ENCODE data around the gene FCN1.
"Not testable (repeated sequence)": the region's sequence is repeated elsewhere in the genome, so short reads cannot be mapped to it uniquely, and the experiment has no call there.

The FCN1 gene

GRCh38 chr9:134959126-134959970, 41.6 kb upstream of the FCN1 start:
- no peak overlapping the region for H3K27ac ChIP-seq
- TF ChIP-seq ZFX (IDR thresholded peaks at IDR 0.05; ENCODE audit: borderline replicate concordance) (no peak), CTCF (IDR thresholded peaks at IDR 0.05) (no peak)

GRCh38 chr9:134957945-134958227, 40.2 kb upstream of the FCN1 start:
- TF ChIP-seq ZFX (IDR thresholded peaks at IDR 0.05; ENCODE audit: borderline replicate concordance) (no peak), CTCF (IDR thresholded peaks at IDR 0.05) (no peak)
- no peak overlapping the region for H3K27ac ChIP-seq

- no peak overlapping the region for H3K27ac ChIP-seq
- TF ChIP-seq ZFX (IDR thresholded peaks at IDR 0.05; ENCODE audit: borderline replicate concordance) (no peak), CTCF (IDR thresholded peaks at IDR 0.05) (no peak)
Observed at GRCh38 chr9:134957165-134957944, 39.6 kb upstream of the FCN1 start.

- H3K27ac ChIP-seq, result not testable (repeated sequence)
Observed at GRCh38 chr9:134956387-134956786, 38.7 kb upstream of the FCN1 start.

- TF ChIP-seq ZFX (IDR thresholded peaks at IDR 0.05; ENCODE audit: borderline replicate concordance), result no peak
- no peak for TF ChIP-seq CTCF (IDR thresholded peaks at IDR 0.05)
- no peak overlapping the region for H3K27ac ChIP-seq
Observed at GRCh38 chr9:134955801-134956200, 38.1 kb upstream of the FCN1 start.

GRCh38 chr9:134955156-134955555, 37.4 kb upstream of the FCN1 start:
- no peak overlapping the region for H3K27ac ChIP-seq
- TF ChIP-seq CTCF (IDR thresholded peaks at IDR 0.05) (no peak), ZFX (IDR thresholded peaks at IDR 0.05; ENCODE audit: borderline replicate concordance) (no peak)

- TF ChIP-seq CTCF (IDR thresholded peaks at IDR 0.05), result no peak
- no peak for TF ChIP-seq ZFX (IDR thresholded peaks at IDR 0.05; ENCODE audit: borderline replicate concordance)
- H3K27ac ChIP-seq, result no peak overlapping the region
Observed at GRCh38 chr9:134951994-134952393, 34.3 kb upstream of the FCN1 start.
